Parathyroid adenoma (tissue), 2 donors: ENCODE results near the gene ORM1.

Source experiments
- H2AFZ ChIP-seq: fragments of 300-600 bp; sonication (generic); one replicate; pipeline ENCODE4 v1.7.0; 2017; ENCODE audit warnings: antibody characterized with exemption, mild to moderate bottlenecking
- H3K27ac ChIP-seq: fragments of 300-600 bp; sonication (generic); one replicate; pipeline ENCODE4 v1.7.0; 2017
- H3K27me3 ChIP-seq: fragments of 300-600 bp; sonication (generic); one replicate; pipeline ENCODE4 v1.7.0; 2017; ENCODE audit warnings: low read length; ENCODE audit not compliant: control insufficient read depth, insufficient read depth
- H3K36me3 ChIP-seq: fragments of 300-600 bp; sonication (generic); one replicate; pipeline ENCODE4 v1.7.0; 2017; ENCODE audit warnings: low read length; ENCODE audit not compliant: control insufficient read depth, insufficient read depth
- H3K4me1 ChIP-seq: fragments of 300-600 bp; sonication (generic); one replicate; pipeline ENCODE4 v1.7.0; 2017; ENCODE audit warnings: control low read depth
- H3K4me2 ChIP-seq: fragments of 300-600 bp; sonication (generic); one replicate; pipeline ENCODE4 v1.7.0; 2017; ENCODE audit warnings: low read length
- H3K4me3 ChIP-seq: fragments of 300-600 bp; sonication (generic); one replicate; pipeline ENCODE4 v1.7.0; 2017; ENCODE audit warnings: low read depth, low read length
- H3K79me2 ChIP-seq: fragments of 300-600 bp; sonication (generic); one replicate; pipeline ENCODE4 v1.7.0; 2017; ENCODE audit warnings: control low read depth
- H3K9ac ChIP-seq: fragments of 300-600 bp; sonication (generic); one replicate; pipeline ENCODE4 v1.7.0; 2017; ENCODE audit warnings: mild to moderate bottlenecking
- H3K9me3 ChIP-seq: fragments of 300-600 bp; sonication (generic); one replicate; pipeline ENCODE4 v1.7.0; 2017; ENCODE audit warnings: low read length; ENCODE audit not compliant: control insufficient read depth
- TF ChIP-seq, protein P1 (sequence below): fragments of 300-600 bp; sonication (generic); IDR thresholded peaks from one replicate; pipeline ENCODE4 v1.7.0; 2017; ENCODE audit warnings: antibody characterized with exemption, mild to moderate bottlenecking
- donor health status: primary hyperparathyroidism.

The ORM1 gene

DNA sequence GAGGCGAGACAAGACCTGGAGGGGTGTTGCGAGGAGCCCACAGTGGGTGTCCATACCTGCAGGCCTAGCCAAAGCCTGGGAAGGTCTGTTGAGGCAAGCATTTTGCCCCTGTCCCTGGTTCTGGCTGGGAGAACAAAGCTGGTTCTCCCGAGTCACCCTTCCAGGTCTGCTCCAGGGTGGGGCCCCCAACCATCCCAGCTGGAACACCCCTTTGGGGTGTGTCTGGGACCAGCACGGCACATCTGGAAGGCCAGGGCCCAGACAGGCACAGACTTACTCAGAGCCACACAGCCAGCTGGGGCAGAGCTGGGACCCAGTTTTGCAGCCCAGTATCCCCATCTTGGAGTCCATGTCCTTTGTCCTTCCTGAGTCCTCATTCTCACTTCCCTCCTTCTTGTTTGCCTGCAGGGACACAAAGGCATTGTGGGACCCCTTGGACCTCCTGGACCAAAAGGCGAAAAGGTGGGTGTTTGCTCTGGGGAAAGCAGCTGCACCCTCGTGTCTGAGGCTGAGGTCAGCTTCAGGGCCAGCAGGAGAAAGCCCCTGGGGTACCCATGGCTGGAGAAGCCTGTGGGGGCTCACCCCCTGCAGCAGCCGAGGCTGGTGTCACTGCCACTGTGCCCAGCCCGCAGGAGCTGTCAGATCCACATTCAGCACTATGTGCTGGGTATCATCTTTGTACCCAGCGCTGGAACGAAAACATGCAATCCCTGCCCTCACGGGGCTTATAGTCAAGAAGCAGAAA is 38.4 kb upstream of the ORM1 start:
- H3K9ac ChIP-seq, result no peak overlapping the region
- TF ChIP-seq, protein P1, sequence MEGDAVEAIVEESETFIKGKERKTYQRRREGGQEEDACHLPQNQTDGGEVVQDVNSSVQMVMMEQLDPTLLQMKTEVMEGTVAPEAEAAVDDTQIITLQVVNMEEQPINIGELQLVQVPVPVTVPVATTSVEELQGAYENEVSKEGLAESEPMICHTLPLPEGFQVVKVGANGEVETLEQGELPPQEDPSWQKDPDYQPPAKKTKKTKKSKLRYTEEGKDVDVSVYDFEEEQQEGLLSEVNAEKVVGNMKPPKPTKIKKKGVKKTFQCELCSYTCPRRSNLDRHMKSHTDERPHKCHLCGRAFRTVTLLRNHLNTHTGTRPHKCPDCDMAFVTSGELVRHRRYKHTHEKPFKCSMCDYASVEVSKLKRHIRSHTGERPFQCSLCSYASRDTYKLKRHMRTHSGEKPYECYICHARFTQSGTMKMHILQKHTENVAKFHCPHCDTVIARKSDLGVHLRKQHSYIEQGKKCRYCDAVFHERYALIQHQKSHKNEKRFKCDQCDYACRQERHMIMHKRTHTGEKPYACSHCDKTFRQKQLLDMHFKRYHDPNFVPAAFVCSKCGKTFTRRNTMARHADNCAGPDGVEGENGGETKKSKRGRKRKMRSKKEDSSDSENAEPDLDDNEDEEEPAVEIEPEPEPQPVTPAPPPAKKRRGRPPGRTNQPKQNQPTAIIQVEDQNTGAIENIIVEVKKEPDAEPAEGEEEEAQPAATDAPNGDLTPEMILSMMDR, result no peak
- no peak overlapping the region for H2AFZ ChIP-seq
- H3K27ac ChIP-seq, result no peak overlapping the region
- H3K27me3 ChIP-seq, result no peaks in the 10 kb centered on the region
- H3K4me2 ChIP-seq, result no peak overlapping the region
- no peaks in the 10 kb centered on the region for H3K4me1 ChIP-seq
- H3K9me3 ChIP-seq, result no peaks in the 10 kb centered on the region
- H3K79me2 ChIP-seq, result no peaks in the 10 kb centered on the region
- no peaks in the 10 kb centered on the region for H3K36me3 ChIP-seq
- no peak overlapping the region for H3K4me3 ChIP-seq

DNA sequence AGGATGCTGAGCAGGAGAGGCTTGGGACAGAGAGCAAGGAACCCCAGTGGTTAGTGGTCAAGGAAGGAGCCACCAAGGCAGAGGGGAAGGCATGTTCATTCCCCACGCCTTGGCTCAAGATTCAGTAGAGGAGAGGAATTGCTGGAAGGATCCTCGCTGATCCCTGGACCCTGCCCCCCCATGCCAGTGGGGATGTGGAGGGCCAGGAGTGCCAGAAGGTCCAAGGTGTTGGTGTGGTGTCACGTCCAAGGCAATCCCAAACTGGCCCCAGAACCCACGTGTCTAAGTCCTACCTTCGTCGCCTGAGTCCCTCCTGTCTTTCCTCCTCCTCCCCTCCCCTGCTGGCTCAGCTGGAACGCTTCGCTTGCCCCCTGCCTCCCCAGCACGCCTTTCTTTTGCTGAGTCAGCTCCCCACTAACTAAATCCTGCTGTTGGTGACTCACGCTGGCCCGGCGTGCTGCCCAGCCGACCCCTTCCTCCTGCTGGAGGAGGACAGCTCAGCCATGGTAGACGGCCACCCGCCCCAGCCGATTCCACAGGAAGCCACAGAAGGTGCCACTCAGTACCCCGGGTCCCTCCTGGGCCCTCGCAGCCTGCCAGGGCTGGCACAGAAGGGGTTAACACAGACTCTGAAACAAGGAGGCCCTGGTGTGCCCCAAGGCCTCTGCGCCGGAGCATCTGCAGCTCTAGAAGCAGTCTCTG is 37.6 kb upstream of the ORM1 start:
- no peaks in the 10 kb centered on the region for H3K36me3 ChIP-seq
- H3K9me3 ChIP-seq, result no peaks in the 10 kb centered on the region
- H3K27ac ChIP-seq, result no peak overlapping the region
- TF ChIP-seq, protein P1, result no peak
- H3K4me2 ChIP-seq, result no peak overlapping the region
- H3K27me3 ChIP-seq, result no peaks in the 10 kb centered on the region
- no peak overlapping the region for H3K4me3 ChIP-seq
- no peak overlapping the region for H2AFZ ChIP-seq
- no peaks in the 10 kb centered on the region for H3K79me2 ChIP-seq
- H3K4me1 ChIP-seq, result no peaks in the 10 kb centered on the region
- no peak overlapping the region for H3K9ac ChIP-seq

DNA sequence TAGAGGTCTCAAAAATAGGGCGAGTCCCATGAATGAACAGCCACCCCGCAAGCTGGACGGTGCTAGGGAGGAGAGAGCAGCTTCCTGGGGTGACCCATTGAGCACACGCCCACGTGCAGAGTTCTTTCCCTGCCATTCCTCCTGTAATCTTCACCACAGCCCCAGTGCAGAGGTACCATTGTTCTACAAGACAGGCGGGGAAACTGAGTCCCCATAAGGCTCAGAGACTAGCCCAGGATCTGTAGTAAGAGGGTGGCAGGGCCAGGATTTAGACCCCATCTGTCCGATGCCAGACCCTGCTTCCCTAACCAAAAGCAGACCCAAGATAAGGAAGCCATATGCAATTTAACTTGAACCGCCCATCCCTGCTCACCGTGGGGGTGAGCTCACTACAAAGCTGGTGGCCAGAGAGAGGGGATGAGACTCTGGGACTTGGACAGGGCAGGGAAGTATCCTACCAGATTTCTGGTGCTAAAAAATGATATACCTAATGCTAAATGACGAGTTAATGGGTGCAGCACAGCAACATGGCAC is 36.7 kb upstream of the ORM1 start:
- no peak overlapping the region for H2AFZ ChIP-seq
- H3K4me1 ChIP-seq, result no peaks in the 10 kb centered on the region
- no peaks in the 10 kb centered on the region for H3K36me3 ChIP-seq
- H3K27ac ChIP-seq, result no peak overlapping the region
- no peak overlapping the region for H3K9ac ChIP-seq
- H3K4me2 ChIP-seq, result no peak overlapping the region
- H3K4me3 ChIP-seq, result no peak overlapping the region
- no peaks in the 10 kb centered on the region for H3K79me2 ChIP-seq
- H3K9me3 ChIP-seq, result no peaks in the 10 kb centered on the region
- no peaks in the 10 kb centered on the region for H3K27me3 ChIP-seq
- TF ChIP-seq, protein P1, result no peak

DNA sequence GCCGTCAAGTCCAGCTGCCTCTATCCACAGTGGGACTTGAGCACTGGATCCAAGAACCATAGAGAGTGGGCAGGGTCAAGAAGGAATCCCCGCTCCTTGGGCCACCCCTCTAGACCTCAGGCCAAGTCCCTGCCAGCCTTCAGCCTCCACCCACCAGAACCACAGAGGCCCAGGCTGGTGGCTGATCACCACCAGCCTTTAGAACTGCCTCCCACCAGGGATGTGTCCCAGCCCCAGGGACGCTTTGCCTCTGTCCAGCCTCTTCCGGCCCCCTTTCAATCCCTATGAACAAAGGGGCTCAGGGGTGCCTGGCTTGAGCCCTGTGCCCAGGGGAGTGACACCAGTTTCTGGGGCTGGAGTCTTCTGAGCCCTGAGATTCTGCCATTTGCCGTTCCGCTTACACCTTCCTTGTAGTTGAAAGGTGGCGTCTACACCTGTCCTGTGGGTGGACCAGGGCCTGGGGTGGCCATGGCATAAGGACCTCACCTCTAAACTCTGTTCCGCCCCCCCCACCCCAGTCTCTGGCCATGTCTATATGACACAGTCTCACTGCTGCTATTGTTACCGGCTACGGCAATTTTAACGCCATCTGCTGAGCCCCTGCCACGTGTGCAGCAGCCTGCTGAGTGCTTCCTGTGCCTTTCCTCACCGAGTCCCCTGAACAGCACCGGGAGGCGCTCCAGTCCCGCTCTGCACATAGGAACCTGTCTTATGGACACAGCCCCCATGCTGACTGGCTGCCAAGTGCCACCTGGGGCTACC is 35.7 kb upstream of the ORM1 start:
- TF ChIP-seq, protein P1, result no peak
- Histone ChIP-seq H2AFZ (no peak overlapping the region), H3K79me2 (no peaks in the 10 kb centered on the region), H3K27me3 (no peaks in the 10 kb centered on the region), H3K27ac (no peak overlapping the region), H3K4me2 (no peak overlapping the region), H3K9me3 (no peaks in the 10 kb centered on the region), H3K4me1 (no peaks in the 10 kb centered on the region), H3K36me3 (no peaks in the 10 kb centered on the region), H3K4me3 (no peak overlapping the region), H3K9ac (no peak overlapping the region)
